GM23248 (cell line): ENCODE results near the gene GJC3.

ENCODE experiments used
- EZH2 ChIP-seq: fragments of 200-600 bp; sonication (generic); IDR thresholded peaks from 2 replicates; pipeline ENCODE4 v1.6.1; 2018; ENCODE audit warnings: antibody characterized with exemption, mild to moderate bottlenecking; ENCODE audit not compliant: insufficient read depth, poor library complexity, severe bottlenecking
- EZH2phosphoT487 ChIP-seq: fragments of 200-600 bp; sonication (generic); IDR thresholded peaks from 2 replicates; pipeline ENCODE4 v1.6.1; 2018; ENCODE audit warnings: antibody characterized with exemption, moderate library complexity, mild to moderate bottlenecking, low read depth; ENCODE audit not compliant: insufficient read depth

DNA sequence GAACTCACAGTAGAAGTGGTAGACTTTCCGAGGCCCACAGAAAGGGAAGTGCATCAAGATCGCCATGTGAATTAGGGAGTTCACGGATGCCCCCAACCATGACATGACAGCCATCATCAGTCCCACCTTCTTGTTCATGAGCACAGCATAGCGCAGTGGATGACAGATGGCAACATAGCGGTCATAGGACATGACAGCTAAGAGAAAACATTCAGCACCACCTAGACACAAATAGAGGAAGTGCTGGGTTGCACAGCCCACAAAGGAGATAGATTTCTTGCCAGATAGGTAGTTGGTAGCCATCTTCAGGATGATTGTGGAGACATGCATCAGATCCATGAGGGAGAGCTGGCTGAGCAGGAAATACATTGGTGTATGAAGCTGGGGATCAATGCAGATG is 52.9 kb downstream of the GJC3 start:
- no peak for TF ChIP-seq EZH2
- TF ChIP-seq EZH2phosphoT487 = no peak
